Right hindlimb (tissue), 1 donor: ENCODE measurements around the gene LHX4.

ENCODE experiments used
- DNase-seq: peaks from one replicate; pipeline ENCODE4 v3.0.0-alpha.2; 2018

Gene LHX4

DNA sequence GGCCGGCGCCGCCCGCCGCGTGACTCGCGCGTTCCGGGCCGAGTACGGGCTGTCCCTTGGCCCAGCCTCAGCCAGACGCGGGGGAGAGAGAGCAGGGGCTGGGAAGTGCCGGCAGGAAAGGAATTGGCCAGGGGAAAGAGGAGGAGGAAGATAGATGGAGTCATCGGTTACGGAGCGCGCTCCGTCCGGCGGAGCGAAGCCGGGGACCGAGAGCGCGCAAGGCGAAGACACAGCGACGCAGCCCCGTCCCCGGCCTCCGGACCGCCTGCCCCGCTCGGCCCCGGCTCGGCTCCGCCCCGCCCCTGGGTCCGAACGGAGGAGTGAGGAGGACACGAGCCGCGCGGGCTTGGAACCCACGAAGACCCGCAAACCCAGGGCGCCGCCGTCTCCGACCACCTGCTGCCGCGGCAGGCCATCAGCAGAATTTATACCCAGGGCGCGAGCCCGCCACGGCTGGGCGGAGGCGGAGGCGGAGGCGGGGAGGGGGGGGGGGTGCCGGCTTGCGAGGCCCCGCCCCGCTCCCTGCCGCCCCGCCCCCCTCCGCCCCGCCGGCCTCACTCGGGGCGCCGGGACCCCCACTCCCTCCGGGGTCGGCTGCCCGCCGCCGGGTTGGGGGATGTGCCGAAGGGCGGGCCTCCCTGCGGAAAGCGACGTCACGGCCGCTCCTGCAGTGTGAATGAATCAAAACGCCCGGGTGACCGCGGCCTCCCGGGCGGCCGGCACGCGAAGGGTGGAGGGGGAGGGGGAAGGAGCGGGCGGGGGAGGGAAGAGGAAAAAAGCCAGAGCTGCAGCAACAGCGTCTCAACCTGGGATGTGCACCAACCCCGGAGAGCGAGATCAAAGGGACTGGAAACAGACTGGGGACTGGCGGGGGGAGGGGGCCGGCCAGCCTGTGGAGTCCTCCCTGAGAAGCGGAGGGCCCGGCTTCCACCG, at the start of gene LHX4:
Gene LHX4 (plus strand): TSS at position 782 of the 933 bp plus-strand sequence. CDS start 266 bp downstream, outside the sequence.
- peak; percentile 55 for DNase-seq

- no peak for DNase-seq
Observed at GRCh38 chr1:180181048-180181447, 49.0 kb upstream of the LHX4 start.

DNA sequence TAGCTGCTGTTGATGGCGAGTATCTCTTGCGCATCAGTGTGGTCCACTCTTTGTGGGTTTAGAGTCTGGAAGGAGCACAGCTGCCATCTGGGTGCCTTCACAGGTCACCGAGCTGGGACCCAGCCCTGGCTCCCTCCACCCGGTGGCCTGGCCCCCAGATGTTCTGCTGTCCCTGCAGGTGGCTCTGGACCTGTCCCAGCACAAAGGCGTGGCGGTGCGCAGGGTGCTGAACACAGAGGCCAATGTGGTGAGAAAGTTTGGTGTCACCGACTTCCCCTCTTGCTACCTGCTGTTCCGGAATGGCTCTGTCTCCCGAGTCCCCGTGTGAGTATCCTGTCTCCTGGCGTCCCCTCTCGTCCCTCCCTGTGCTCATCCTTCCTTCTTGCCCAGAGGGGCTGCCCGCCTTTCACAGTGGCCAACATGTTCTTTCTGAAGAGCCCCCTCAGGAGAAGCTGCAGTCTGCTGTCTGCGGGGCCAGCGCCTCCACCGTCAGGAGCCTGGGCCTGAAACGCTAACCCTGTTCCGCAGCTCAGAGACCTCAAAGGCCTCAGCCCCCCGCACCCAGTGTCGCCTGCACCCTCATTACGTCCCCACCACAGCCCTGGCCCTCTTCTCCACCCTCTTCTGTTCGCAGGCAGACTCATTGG, 47.9 kb upstream of the LHX4 start:
- no peak for DNase-seq

DNA sequence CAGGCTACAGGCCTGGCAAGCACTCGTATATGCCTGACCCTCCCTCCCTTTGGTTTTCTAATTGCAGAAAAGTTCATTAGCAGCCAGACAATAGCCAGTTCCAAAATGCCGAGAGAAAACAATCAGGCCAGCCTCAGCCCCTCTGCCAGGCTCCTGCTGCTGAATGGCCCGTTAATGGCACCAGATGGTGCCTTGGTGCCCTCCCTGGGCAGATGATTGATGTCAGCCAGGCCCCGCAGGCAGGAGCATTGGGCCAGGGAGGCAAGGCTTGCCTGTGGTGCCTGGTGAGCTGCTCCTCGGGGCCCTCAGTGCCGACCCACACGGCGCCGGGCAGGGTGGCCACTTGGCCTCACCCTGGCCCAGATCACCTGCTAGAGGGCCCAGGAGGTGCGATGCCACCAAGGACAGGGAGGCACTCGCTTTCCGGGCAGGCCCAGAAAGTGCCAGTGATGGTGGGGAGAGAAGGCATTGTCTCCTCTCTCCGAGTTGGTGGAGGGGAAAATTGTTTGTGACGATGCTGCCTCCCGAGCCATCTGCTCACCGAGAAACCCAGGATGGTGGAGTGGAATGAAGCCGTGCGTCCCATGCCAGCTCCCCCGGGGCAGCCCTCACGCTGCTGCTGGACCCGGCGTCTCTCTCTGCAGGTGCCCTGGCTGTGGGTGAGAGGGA, 47.3 kb upstream of the LHX4 start:
- DNase-seq: no peak

DNA sequence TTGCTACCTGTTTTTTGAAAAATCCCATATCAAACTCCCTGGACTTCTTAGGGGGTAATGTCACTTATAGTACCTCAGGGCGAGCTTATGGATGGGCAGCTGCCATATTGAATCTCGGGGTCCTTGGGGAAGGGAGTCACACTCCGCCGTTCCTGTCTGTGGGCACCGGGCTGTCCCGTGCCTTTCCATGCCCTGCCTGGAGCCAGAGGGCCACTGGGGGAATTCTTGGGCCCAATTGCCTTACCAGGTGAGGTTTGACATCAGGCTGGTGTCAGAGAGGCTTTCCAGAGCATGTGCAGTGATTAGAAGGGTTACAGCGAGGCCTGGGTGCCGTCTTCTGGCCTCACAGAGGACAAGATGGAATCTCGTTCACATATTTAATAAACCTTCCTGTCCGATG, 46.6 kb upstream of the LHX4 start:
- no peak for DNase-seq

GRCh38 chr1:180184041-180184440, 46.0 kb upstream of the LHX4 start:
- no peak for DNase-seq

- peak; percentile 6 for DNase-seq
Observed at GRCh38 chr1:180185281-180185680, 44.8 kb upstream of the LHX4 start.

DNA sequence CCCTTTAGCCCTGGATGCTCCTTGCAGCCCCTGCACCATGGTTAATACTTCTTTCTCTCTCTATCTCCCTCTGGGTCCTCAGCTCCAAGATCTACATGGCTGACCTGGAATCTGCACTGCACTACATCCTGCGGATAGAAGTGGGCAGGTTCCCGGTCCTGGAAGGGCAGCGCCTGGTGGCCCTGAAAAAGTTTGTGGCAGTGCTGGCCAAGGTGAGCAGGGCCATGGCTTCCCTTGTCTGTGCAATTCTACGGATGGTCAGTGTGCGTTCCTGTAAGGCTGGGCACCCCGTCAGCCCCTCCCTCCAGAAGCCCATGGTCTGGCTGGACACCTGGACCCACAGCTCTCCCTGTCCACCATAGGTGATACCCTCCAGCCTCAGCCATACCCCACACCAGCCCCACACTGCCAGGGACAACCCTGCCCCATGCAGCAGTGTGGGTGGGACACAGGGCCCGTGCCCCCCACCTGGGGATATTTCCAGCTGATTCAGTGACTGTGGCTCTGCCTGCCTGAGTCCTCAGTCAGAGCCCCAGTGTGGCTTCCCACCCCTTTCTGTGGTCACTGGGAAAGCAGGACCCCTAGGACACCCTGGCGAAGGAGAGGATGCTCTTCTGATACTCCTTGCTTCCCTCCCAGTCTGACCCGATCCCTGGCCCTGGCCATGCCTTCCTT, 44.0 kb upstream of the LHX4 start:
- DNase-seq: no peak

- DNase-seq: no peak
Observed at GRCh38 chr1:180186831-180187230, 43.2 kb upstream of the LHX4 start.

DNA sequence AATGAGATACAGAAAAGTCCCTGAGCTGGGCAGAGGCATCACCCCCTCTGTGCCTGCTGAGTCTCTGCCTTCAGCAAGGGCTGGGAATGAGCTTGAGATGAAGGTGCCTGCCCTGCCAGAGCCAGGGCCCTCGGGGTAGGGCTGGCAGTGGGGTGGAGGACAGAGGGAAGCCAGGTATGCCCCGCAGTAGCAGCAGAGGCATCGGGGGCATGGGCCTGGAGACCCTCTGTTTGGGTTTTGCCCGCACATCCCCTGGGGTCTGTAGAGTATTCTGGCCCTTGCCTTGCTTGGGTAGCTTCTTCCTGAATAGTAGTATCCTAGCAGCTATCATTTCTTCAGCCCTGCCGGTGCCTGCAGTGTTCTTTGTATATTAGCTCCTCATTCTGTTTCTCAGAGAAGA, 42.4 kb upstream of the LHX4 start:
- no peak for DNase-seq

GRCh38 chr1:180188091-180188506, 42.0 kb upstream of the LHX4 start:
- peak; percentile 76 for DNase-seq

DNA sequence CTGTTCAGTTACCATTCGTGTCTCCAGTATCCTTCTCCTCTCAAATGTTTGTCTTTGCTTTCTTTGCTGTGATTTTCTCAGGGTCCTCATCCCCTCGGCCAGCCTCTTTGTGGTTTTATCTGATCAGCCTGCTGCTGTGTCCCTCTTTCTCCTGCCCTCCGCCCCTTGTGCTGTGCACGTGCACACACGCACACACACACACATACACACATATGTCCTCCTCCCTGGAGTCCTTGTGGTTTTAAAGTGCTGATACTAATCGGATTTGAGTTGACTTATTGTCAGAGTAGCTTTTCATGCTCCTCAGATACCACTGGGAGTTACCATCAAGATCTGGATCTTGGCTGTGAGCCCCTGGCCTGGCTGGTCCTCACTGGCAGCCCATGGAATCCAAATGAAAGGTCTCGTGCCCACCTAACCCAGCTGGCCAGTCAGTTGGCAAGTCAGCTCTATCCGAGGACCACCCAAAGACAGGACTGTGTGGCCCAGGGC, 41.3 kb upstream of the LHX4 start:
- DNase-seq: no peak

- DNase-seq: no peak
Observed at GRCh38 chr1:180190091-180190490, 40.0 kb upstream of the LHX4 start.

GRCh38 chr1:180192172-180192571, 37.9 kb upstream of the LHX4 start:
- DNase-seq: no peak

- no peak for DNase-seq
Observed at GRCh38 chr1:180193141-180194047, 36.7 kb upstream of the LHX4 start.

DNA sequence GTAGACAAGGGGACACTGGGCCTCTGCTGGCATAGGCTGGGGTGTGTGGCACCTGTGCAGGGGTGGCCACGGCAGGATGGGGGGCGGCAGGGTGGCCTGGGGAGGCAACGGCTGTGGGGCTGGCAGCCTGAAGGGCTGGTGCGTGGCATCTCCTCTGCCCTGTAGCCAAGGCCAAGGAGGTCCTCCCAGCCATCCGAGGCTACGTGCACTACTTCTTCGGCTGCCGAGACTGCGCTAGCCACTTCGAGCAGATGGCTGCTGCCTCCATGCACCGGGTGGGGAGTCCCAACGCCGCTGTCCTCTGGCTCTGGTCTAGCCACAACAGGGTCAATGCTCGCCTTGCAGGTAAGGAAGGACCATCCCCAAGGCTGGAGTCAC, 36.0 kb upstream of the LHX4 start:
- DNase-seq: no peak

DNA sequence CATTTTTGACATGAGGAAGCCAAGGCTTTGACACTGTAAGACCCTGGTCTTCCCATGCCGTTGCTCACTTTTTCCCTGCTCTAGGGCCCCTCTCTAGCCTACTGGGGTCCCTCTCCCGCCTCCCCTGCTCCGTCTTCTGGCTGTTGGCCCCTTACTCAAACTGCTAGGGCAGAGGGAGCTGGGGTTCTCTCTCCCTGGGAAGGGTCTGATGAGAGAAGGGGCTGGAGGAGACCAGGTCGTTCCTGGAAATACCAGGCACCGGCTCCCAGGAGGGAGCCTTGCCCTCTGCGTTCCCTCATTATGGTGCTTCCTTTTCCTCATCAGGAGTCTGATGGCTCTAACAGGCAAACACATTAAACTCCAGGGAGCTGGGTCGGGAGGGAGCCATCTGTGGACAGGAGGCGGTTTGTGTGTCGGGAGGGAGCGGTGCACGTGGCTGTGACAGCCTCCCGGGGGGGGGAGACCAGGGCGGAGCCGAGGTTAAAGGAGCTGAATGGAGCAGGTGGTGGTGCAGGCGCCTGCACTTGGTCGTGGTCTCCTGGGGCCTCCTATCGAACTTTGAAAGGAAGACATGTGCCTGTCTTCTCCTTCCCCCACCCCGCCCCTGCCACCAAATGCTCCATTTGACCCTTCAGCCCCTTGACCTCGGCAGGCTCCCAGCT, 35.4 kb upstream of the LHX4 start:
- no peak for DNase-seq

- no peak for DNase-seq
Observed at GRCh38 chr1:180195401-180195800, 34.7 kb upstream of the LHX4 start.

DNA sequence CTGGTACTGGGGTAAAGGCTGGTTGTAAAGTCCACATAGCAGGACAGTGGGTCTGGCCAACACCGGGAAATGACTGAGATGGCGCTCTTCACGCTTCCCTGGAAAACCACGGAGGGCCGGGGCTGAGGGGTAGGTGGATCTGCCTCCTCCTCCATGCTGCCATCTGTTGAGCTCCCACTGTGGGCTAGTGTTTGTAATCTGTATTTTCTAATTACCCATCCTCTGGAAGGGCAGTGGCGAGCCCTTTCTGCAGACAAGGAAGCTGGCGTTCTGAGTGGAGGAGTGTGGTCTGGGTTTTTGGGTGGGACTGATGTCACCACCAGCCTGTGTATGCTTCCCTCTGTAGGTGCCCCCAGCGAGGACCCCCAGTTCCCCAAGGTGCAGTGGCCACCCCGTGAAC, 34.1 kb upstream of the LHX4 start:
- no peak for DNase-seq

GRCh38 chr1:180196436-180197003, 33.5 kb upstream of the LHX4 start:
- no peak for DNase-seq

GRCh38 chr1:180197231-180197630, 32.8 kb upstream of the LHX4 start:
- no peak for DNase-seq
